Sigmoid colon (tissue), 3 donors: ENCODE measurements around the gene MEA1.

Source experiments
- CTCF ChIP-seq, 4 experiments: fragments of 450-650 bp in 3 of 4; fragments of 200-600 bp in 1 of 4; IDR thresholded peaks; one replicate each; pipeline ENCODE4 v1.5.1; 2016 to 2019; ENCODE audit warnings: antibody characterized with exemption in 4 of 4, mild to moderate bottlenecking in 3 of 4, moderate library complexity in 2 of 4
- POLR2A ChIP-seq, 2 donors: fragments of 450-650 bp; IDR thresholded peaks; one replicate each; pipeline ENCODE4 v1.6.1; 2016; ENCODE audit warnings: antibody characterized with exemption in 2 of 2, mild to moderate bottlenecking in 2 of 2, moderate library complexity in 2 of 2

- no peak for TF ChIP-seq CTCF (IDR thresholded peaks at IDR 0.05)
- no peak for TF ChIP-seq POLR2A (IDR thresholded peaks at IDR 0.05)
These were observed 50.4 kb downstream of the MEA1 start for GRCh38 chr6:42963179-42963854.
